ENCODE data around the gene TMED7. TPM values are rescaled to one million over a fixed set of nuclear protein-coding genes. Genes with fewer than 3 reads are reported as not detected.

TMED7 gene
- total and polyA plus RNA-seq, 2 of the 8 experiments (the other 6 are each of a cell fraction or from before 2014, with no cell fraction given), result 43.8 to 75.2 TPM

GRCh38 chr5:115599924-115600323 is 25.9 kb downstream of the TMED7 start:
- POLR2A ChIA-PET (ENCODE audit: partially characterized antibody), result interaction anchor here (1.0 kb wide), 1 partner anchor 56 kb away, joined by 3 read pairs; no protein-coding TSS in a partner anchor
- CTCF ChIA-PET (ENCODE audit: partially characterized antibody), result interaction anchor here (1.0 kb wide), 1 partner anchor 14 kb away, joined by 3 read pairs; no protein-coding TSS in a partner anchor
- no peak for FAIRE-seq
- H3K14ac ChIP-seq (ENCODE audit: insufficient read length), result no peak overlapping the region
- no peak overlapping the region for H2BK120ac ChIP-seq (replicated peaks; ENCODE audit: low read depth, low read length)
- H3K4ac ChIP-seq (replicated peaks; ENCODE audit: insufficient read length, low read depth, low read length), result no peak overlapping the region
- H2AFZ ChIP-seq (ENCODE audit: low read length), result 0 out of 2 replicates have a peak overlapping the region, but pooled peaks have one; percentile 38
- no peak overlapping the region for H4K5ac ChIP-seq (ENCODE audit: insufficient read length, low read depth, low read length)
- H2BK12ac ChIP-seq (ENCODE audit: low read depth, low read length), result no peak overlapping the region
- H4K8ac ChIP-seq (ENCODE audit: extremely low read depth, insufficient read depth, low read length), result no peak overlapping the region
- H2BK15ac ChIP-seq (ENCODE audit: low read length), result no peak overlapping the region
- H3K79me2 ChIP-seq (ENCODE audit: control insufficient read depth in 1 of 2, insufficient read depth in 2 of 2, low read length in 2 of 2), result no peaks in the 10 kb centered on the region
- H3K18ac ChIP-seq (ENCODE audit: extremely low read depth, low read length), result no peak overlapping the region
- no peaks in the 10 kb centered on the region for H3K79me1 ChIP-seq (ENCODE audit: low read depth, low read length)
- no peaks in the 10 kb centered on the region for H3K9me3 ChIP-seq (ENCODE audit: insufficient read depth in 2 of 2, low read depth in 1 of 2, low read length in 1 of 2)
- peaks cover 0 to 6% of the 10 kb centered on the region in 2 experiments for H4K20me1 ChIP-seq (replicated peaks in 1 of 2; ENCODE audit: control insufficient read depth in 1 of 2, insufficient read depth in 2 of 2, low read length in 2 of 2)
- no peak overlapping the region for H2BK20ac ChIP-seq (ENCODE audit: low read length)
- H3K9ac ChIP-seq (replicated peaks in 1 of 4; ENCODE audit: extremely low read depth in 1 of 4, low read depth in 3 of 4, low read length in 3 of 4), result no peak overlapping the region
- H3K4me3 ChIP-seq (ENCODE audit: extremely low read depth in 1 of 4, insufficient read depth in 2 of 4, low read depth in 3 of 4, low read length in 4 of 4), result no peak overlapping the region
- no peak overlapping the region for H4K91ac ChIP-seq (replicated peaks; ENCODE audit: insufficient read length, low read length)
- H3K27ac ChIP-seq (ENCODE audit: low read depth, low read length), result no peak overlapping the region
- peak; percentile 91 for TF ChIP-seq TEAD4 (IDR thresholded peaks at IDR 0.05; ENCODE audit: low read depth, low read length)
- TF ChIP-seq RAD21 (IDR thresholded peaks at IDR 0.05 in 1 of 2, conservative IDR thresholded peaks at IDR 0.05 in 1 of 2; ENCODE audit: low read depth in 2 of 2, low read length in 2 of 2), result no peak
- no peak for TF ChIP-seq RNF2 (IDR thresholded peaks at IDR 0.05; ENCODE audit: borderline replicate concordance, low read depth, low read length, missing control alignments, poor library complexity, severe bottlenecking)
- no peak for TF ChIP-seq CBX8 (IDR thresholded peaks at IDR 0.05; ENCODE audit: borderline replicate concordance, low read depth, low read length)
- TF ChIP-seq CREB1 (IDR thresholded peaks at IDR 0.05), result no peak
- H3K4me1 ChIP-seq (replicated peaks in 1 of 4; ENCODE audit: control insufficient read depth in 3 of 4, insufficient read depth in 4 of 4, low read length in 3 of 4), result peaks cover 0 to 13% (median 7%) of the 10 kb centered on the region in 4 experiments; a peak in 5 of 7 replicates
- DNase-seq (ENCODE audit: low read depth in 1 of 2, low spot score in 2 of 2), result no peak
- H3K27me3 ChIP-seq (replicated peaks in 1 of 4; ENCODE audit: control insufficient read depth in 3 of 4, extremely low read depth in 1 of 4, insufficient read depth in 3 of 4, low read length in 3 of 4), result no peaks in the 10 kb centered on the region
- no peak overlapping the region for H2BK5ac ChIP-seq (ENCODE audit: low read depth, low read length)
- H3K36me3 ChIP-seq (ENCODE audit: control insufficient read depth in 2 of 4, insufficient read depth in 4 of 4, low read length in 3 of 4), result no peaks in the 10 kb centered on the region; a peak in 1 of 8 replicates
- no peak overlapping the region for H3K56ac ChIP-seq (replicated peaks; ENCODE audit: insufficient read length, low read depth, low read length)
- H3K23ac ChIP-seq (ENCODE audit: insufficient read length), result no peak overlapping the region
- WGBS, 2 experiments (ENCODE audit: extremely low coverage in 1 of 2, insufficient coverage in 1 of 2, insufficient read length in 1 of 2, insufficient replicate concordance in 2 of 2, low coverage in 1 of 2, low lambda C conversion rate in 2 of 2, missing lambda C conversion rate in 1 of 2), result 55% methylated on average over 2 of the region's 2 CpGs; no CpG with 5 or more reads in 1 of the 2 experiments
- peaks cover 7% of the 10 kb centered on the region; the same call in 1 of the 2 replicates for H3K23me2 ChIP-seq (ENCODE audit: low read depth, low read length)
- peak overlapping the region in 1 of 2 experiments; percentile 39; a peak in 2 of 4 replicates for H3K4me2 ChIP-seq (ENCODE audit: insufficient read depth in 1 of 2, low read depth in 2 of 2, low read length in 2 of 2)
- H2AK5ac ChIP-seq (ENCODE audit: low read depth, low read length), result no peak overlapping the region
